ENCODE measurements around the gene BDKRB2.

BDKRB2 gene

DNA sequence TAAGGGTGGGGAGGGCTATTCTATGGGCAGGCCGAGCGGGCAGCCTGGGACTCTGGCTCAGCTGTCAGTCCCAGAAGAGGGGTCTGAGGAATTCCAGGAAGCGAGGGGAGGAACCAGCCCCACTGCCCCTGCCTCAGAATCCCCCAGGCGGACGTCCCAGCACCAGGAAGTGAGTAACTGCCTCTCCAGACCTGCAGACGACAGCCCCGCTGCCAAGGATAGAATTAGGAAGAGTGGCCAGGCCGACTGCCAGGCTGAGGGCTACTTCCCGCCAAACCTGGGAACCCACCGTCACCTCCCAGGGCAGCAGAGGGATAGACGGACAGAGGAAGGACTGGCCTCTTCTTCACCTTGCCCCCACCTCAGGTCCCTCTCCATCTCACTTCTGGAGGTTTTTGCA is 6.7 kb upstream of the BDKRB2 start:
- Histone ChIP-seq H4K20me1 (ENCODE audit: insufficient read depth, low read length, poor library complexity, severe bottlenecking) (no peaks in the 10 kb centered on the region), H3K4me2 (ENCODE audit: low read depth, low read length, poor library complexity, severe bottlenecking) (no peak overlapping the region), H3K4me3 (ENCODE audit: low read length, poor library complexity, severe bottlenecking) (no peak overlapping the region), H3F3A (ENCODE audit: low read depth) (no peaks in the 10 kb centered on the region), H3K9me3 (ENCODE audit: insufficient read depth, low read depth, low read length) (no peaks in the 10 kb centered on the region; the same call in 1 of the 2 replicates), H2AFZ (ENCODE audit: low read length) (no peak overlapping the region), H3K36me3 (ENCODE audit: insufficient read depth, low read length) (no peaks in the 10 kb centered on the region), H3K9ac (ENCODE audit: low read depth, low read length, poor library complexity, severe bottlenecking) (no peak overlapping the region), H3K27me3 (ENCODE audit: insufficient read depth, low read length, poor library complexity, severe bottlenecking) (no peaks in the 10 kb centered on the region), H3K4me1 (ENCODE audit: insufficient read depth, low read length, poor library complexity, severe bottlenecking) (no peaks in the 10 kb centered on the region), H3K9me2 (replicated peaks; ENCODE audit: low read depth, low read length) (no peaks in the 10 kb centered on the region), H3K79me2 (ENCODE audit: insufficient read depth, low read length) (no peaks in the 10 kb centered on the region)
- TF ChIP-seq CTCF (conservative IDR thresholded peaks at IDR 0.05; ENCODE audit: low read length): no peak
- no peak for TF ChIP-seq EZH2phosphoT487 (IDR thresholded peaks at IDR 0.05; ENCODE audit: borderline replicate concordance)

DNA sequence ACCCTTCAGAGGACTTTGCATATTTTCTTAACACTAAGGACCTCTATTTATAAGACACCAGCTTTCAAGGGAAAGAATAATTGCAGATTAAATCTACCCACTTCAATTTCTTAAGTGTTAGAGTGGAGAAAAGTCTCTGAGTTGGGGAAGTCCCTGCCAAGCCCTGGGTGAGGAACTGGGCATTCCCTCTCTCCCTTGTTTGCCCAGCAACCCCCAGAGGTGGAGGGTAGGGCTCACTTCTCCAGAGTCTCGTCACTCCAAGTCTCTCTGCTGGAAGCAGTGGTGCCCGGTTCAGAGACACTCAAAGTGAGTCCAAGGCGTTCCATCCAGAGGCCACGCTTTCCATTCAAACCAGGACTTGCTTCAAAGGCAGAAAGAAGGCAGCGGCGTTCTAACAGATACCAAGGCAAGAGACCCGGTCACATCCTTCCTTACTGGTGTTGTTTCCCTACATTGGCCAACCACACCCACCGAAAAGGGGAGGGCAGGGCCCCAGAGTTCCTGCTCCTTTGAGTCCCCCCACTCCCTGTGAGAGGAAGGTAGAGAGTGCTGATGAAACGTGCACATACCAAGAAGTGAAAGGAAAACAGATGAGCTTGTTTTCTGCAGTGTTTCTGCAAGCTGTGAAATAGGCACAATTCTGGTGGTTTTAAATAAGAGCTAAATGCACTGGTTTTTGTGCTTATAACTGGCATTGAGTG is 6.1 kb upstream of the BDKRB2 start:
- Histone ChIP-seq H3F3A (ENCODE audit: low read depth) (no peaks in the 10 kb centered on the region), H3K9ac (ENCODE audit: low read depth, low read length, poor library complexity, severe bottlenecking) (no peak overlapping the region), H3K4me3 (ENCODE audit: low read length, poor library complexity, severe bottlenecking) (no peak overlapping the region), H3K79me2 (ENCODE audit: insufficient read depth, low read length) (no peaks in the 10 kb centered on the region), H2AFZ (ENCODE audit: low read length) (no peak overlapping the region), H3K36me3 (ENCODE audit: insufficient read depth, low read length) (no peaks in the 10 kb centered on the region), H3K27me3 (ENCODE audit: insufficient read depth, low read length, poor library complexity, severe bottlenecking) (no peaks in the 10 kb centered on the region), H3K9me3 (ENCODE audit: insufficient read depth, low read depth, low read length) (no peaks in the 10 kb centered on the region; the same call in 1 of the 2 replicates), H3K9me2 (replicated peaks; ENCODE audit: low read depth, low read length) (no peaks in the 10 kb centered on the region), H3K4me2 (ENCODE audit: low read depth, low read length, poor library complexity, severe bottlenecking) (no peak overlapping the region), H3K4me1 (ENCODE audit: insufficient read depth, low read length, poor library complexity, severe bottlenecking) (no peaks in the 10 kb centered on the region), H4K20me1 (ENCODE audit: insufficient read depth, low read length, poor library complexity, severe bottlenecking) (no peaks in the 10 kb centered on the region)
- TF ChIP-seq CTCF (conservative IDR thresholded peaks at IDR 0.05; ENCODE audit: low read length) (no peak), EZH2phosphoT487 (IDR thresholded peaks at IDR 0.05; ENCODE audit: borderline replicate concordance) (no peak)

DNA sequence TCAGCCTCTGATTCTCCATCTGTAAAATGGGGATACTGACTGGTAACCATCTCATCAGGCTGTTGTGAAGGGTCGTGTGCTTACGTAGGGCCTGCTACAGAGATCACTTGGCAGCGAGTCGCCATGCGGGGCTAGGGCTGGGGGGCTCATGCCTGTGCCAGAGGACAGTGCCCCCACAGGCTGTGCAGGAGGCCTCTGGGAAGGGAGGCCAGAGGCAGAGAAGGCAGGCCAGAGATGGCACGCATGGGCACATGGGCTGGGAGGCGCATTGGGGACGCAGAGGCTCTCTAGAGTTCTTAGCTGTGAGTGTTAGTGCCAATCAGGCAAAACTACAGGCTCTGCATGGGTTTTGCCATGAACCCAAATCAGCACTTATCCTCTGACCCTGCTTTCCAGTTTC is 3.5 kb upstream of the BDKRB2 start:
- no peak overlapping the region for H3K4me2 ChIP-seq (ENCODE audit: low read depth, low read length, poor library complexity, severe bottlenecking)
- H3K79me2 ChIP-seq (ENCODE audit: insufficient read depth, low read length): no peaks in the 10 kb centered on the region
- H3K36me3 ChIP-seq (ENCODE audit: insufficient read depth, low read length): no peaks in the 10 kb centered on the region
- no peaks in the 10 kb centered on the region for H4K20me1 ChIP-seq (ENCODE audit: insufficient read depth, low read length, poor library complexity, severe bottlenecking)
- no peak overlapping the region for H3K9ac ChIP-seq (ENCODE audit: low read depth, low read length, poor library complexity, severe bottlenecking)
- H3K4me1 ChIP-seq (ENCODE audit: insufficient read depth, low read length, poor library complexity, severe bottlenecking): no peaks in the 10 kb centered on the region
- H3K9me2 ChIP-seq (replicated peaks; ENCODE audit: low read depth, low read length): no peaks in the 10 kb centered on the region
- H3K9me3 ChIP-seq (ENCODE audit: insufficient read depth, low read depth, low read length): no peaks in the 10 kb centered on the region; the same call in 1 of the 2 replicates
- H3K4me3 ChIP-seq (ENCODE audit: low read length, poor library complexity, severe bottlenecking): no peak overlapping the region
- H3K27me3 ChIP-seq (ENCODE audit: insufficient read depth, low read length, poor library complexity, severe bottlenecking): no peaks in the 10 kb centered on the region
- H2AFZ ChIP-seq (ENCODE audit: low read length): no peak overlapping the region
- TF ChIP-seq CTCF (conservative IDR thresholded peaks at IDR 0.05; ENCODE audit: low read length): no peak
- TF ChIP-seq EZH2phosphoT487 (IDR thresholded peaks at IDR 0.05; ENCODE audit: borderline replicate concordance): no peak
- no peaks in the 10 kb centered on the region for H3F3A ChIP-seq (ENCODE audit: low read depth)

All from Loucy (cell line).